ENCODE results near the gene PLCG2.

Gene PLCG2

DNA sequence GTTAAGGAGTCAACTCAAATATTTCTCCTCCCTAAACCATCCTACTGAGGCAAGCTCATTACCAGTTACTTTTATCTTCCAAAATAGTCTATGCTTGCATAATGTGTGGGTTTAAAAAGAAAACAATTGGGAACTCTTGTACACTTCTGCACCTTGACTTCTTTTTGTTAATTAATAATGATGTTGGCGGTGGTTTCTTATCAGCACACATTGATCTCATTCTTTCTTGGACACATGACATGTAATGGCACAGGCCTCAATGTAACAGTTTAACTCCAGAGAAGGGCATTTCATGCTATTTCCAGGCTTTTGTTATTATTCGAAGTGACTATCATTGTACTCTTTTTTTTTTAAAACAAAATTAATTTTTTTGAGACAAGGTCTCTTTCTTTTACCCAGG, 7.8 kb downstream of the PLCG2 start:
- H3F3A ChIP-seq (ENCODE audit: insufficient read depth) = peaks cover 29% of the 10 kb centered on the region
- no peak overlapping the region for H3K4me2 ChIP-seq (ENCODE audit: low read depth, low read length, poor library complexity, severe bottlenecking)
- peaks cover 22% of the 10 kb centered on the region for H4K20me1 ChIP-seq (ENCODE audit: low read depth, low read length)

GRCh38 chr16:81787659-81788058, 8.6 kb downstream of the PLCG2 start:
- peaks cover 22% of the 10 kb centered on the region for H4K20me1 ChIP-seq (ENCODE audit: low read depth, low read length)
- H3K27me3 ChIP-seq (ENCODE audit: low read length) = no peaks in the 10 kb centered on the region
- H3K27ac ChIP-seq (ENCODE audit: low read depth, low read length) = no peak overlapping the region
- peaks cover 27% of the 10 kb centered on the region for H3F3A ChIP-seq (ENCODE audit: insufficient read depth)
- no peaks in the 10 kb centered on the region for H3K9me3 ChIP-seq (ENCODE audit: insufficient read depth, low read length)
- H3K79me2 ChIP-seq (ENCODE audit: insufficient read depth, low read length) = peaks cover 100% of the 10 kb centered on the region
- TF ChIP-seq, protein P1, sequence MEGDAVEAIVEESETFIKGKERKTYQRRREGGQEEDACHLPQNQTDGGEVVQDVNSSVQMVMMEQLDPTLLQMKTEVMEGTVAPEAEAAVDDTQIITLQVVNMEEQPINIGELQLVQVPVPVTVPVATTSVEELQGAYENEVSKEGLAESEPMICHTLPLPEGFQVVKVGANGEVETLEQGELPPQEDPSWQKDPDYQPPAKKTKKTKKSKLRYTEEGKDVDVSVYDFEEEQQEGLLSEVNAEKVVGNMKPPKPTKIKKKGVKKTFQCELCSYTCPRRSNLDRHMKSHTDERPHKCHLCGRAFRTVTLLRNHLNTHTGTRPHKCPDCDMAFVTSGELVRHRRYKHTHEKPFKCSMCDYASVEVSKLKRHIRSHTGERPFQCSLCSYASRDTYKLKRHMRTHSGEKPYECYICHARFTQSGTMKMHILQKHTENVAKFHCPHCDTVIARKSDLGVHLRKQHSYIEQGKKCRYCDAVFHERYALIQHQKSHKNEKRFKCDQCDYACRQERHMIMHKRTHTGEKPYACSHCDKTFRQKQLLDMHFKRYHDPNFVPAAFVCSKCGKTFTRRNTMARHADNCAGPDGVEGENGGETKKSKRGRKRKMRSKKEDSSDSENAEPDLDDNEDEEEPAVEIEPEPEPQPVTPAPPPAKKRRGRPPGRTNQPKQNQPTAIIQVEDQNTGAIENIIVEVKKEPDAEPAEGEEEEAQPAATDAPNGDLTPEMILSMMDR (IDR thresholded peaks at IDR 0.05; ENCODE audit: insufficient read depth, low read length, poor library complexity, severe bottlenecking) = no peak
- no peak for TF ChIP-seq EZH2phosphoT487 (conservative IDR thresholded peaks at IDR 0.05; ENCODE audit: low read length)
- H3K4me2 ChIP-seq (ENCODE audit: low read depth, low read length, poor library complexity, severe bottlenecking) = no peak overlapping the region
- H3K4me3 ChIP-seq (ENCODE audit: insufficient read depth, low read length, poor library complexity, severe bottlenecking) = no peak overlapping the region
- no peak overlapping the region for H2AFZ ChIP-seq (ENCODE audit: low read depth, low read length, severe bottlenecking)
- peaks cover 46% of the 10 kb centered on the region for H3K36me3 ChIP-seq (ENCODE audit: low read length)
- no peak overlapping the region for H3K9ac ChIP-seq (ENCODE audit: low read length)
- H3K9me2 ChIP-seq (replicated peaks; ENCODE audit: insufficient read depth, low read length) = no peaks in the 10 kb centered on the region

More for the DNA sequence above, 7.8 kb downstream of the PLCG2 start:
- Histone ChIP-seq H2AFZ (ENCODE audit: low read depth, low read length, severe bottlenecking) (no peak overlapping the region), H3K9me2 (replicated peaks; ENCODE audit: insufficient read depth, low read length) (no peaks in the 10 kb centered on the region), H3K27me3 (ENCODE audit: low read length) (no peaks in the 10 kb centered on the region), H3K79me2 (ENCODE audit: insufficient read depth, low read length) (peaks cover 100% of the 10 kb centered on the region), H3K4me3 (ENCODE audit: insufficient read depth, low read length, poor library complexity, severe bottlenecking) (no peak overlapping the region), H3K9me3 (ENCODE audit: insufficient read depth, low read length) (no peaks in the 10 kb centered on the region), H3K27ac (ENCODE audit: low read depth, low read length) (no peak overlapping the region; the same call in 1 of the 2 replicates), H3K9ac (ENCODE audit: low read length) (no peak overlapping the region), H3K36me3 (ENCODE audit: low read length) (peaks cover 43% of the 10 kb centered on the region)
- TF ChIP-seq, protein P1 (IDR thresholded peaks at IDR 0.05; ENCODE audit: insufficient read depth, low read length, poor library complexity, severe bottlenecking) = no peak
- TF ChIP-seq EZH2phosphoT487 (conservative IDR thresholded peaks at IDR 0.05; ENCODE audit: low read length) = no peak

- H3K27me3 ChIP-seq (ENCODE audit: low read length) = no peaks in the 10 kb centered on the region
- H3K9me3 ChIP-seq (ENCODE audit: insufficient read depth, low read length) = no peaks in the 10 kb centered on the region
- H3K27ac ChIP-seq (ENCODE audit: low read depth, low read length) = peak overlapping the region; percentile 3; the same call in 1 of the 2 replicates
- H3K36me3 ChIP-seq (ENCODE audit: low read length) = peaks cover 51% of the 10 kb centered on the region
- no peaks in the 10 kb centered on the region for H3K9me2 ChIP-seq (replicated peaks; ENCODE audit: insufficient read depth, low read length)
- peaks cover 20% of the 10 kb centered on the region for H4K20me1 ChIP-seq (ENCODE audit: low read depth, low read length)
- no peak overlapping the region for H2AFZ ChIP-seq (ENCODE audit: low read depth, low read length, severe bottlenecking)
- TF ChIP-seq EZH2phosphoT487 (conservative IDR thresholded peaks at IDR 0.05; ENCODE audit: low read length) = no peak
- TF ChIP-seq, protein P1 (IDR thresholded peaks at IDR 0.05; ENCODE audit: insufficient read depth, low read length, poor library complexity, severe bottlenecking) = no peak
- no peak overlapping the region for H3K4me2 ChIP-seq (ENCODE audit: low read depth, low read length, poor library complexity, severe bottlenecking)
- no peak overlapping the region for H3K9ac ChIP-seq (ENCODE audit: low read length)
- H3K4me3 ChIP-seq (ENCODE audit: insufficient read depth, low read length, poor library complexity, severe bottlenecking) = no peak overlapping the region
- peaks cover 99% of the 10 kb centered on the region for H3K79me2 ChIP-seq (ENCODE audit: insufficient read depth, low read length)
- peaks cover 31% of the 10 kb centered on the region for H3F3A ChIP-seq (ENCODE audit: insufficient read depth)
These were observed 11.2 kb downstream of the PLCG2 start for GRCh38 chr16:81790277-81790676.
